Measurements from ENCODE around the gene RGPD5.
"Not testable (repeated sequence)": the region's sequence is repeated elsewhere in the genome, so short reads cannot be mapped to it uniquely, and the experiment has no call there.

Gene RGPD5

DNA sequence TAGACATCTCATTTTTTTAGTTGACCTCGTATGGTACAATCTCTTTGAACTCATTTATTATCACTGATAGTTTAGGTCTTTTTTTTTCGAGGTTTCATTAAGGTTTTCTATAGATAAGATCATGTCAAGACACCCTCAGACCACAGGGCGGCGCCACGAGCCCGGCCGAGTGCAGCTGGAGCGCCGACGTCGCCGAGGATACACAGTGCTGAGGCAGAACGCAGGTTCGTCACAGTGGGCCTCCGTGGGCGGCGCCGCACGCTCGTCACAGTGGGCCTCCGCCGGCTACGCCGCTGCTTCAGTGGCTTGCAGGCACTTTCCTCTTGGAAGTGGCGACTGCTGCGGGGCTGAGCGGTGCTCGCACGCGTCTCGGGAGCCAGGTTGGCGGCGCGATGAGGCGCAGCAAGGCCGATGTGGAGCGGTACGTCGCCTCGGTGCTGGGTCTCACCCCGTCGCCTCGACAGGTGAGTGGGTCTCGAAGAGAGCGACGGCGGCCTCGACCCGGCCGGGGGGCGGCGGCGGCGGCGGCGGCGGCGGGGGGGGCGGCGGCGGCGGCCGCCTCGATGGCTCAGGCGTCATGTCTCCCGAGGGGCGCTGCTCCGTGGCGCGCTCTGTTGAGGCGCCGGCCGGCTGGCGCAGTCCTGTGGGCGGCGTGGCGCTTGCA lies at the start of gene RGPD5:
Gene RGPD5 (plus strand): TSS at position 232 of the 664 bp plus-strand sequence. CDS start 161 bp downstream, at position 393.
- H3K4me3 ChIP-seq, H3K27ac ChIP-seq: not testable (repeated sequence)

GRCh38 chr2:109751572-109751971 lies 42.5 kb upstream of the RGPD5 start:
- H3K27ac ChIP-seq, H3K4me3 ChIP-seq: not testable (repeated sequence)

DNA sequence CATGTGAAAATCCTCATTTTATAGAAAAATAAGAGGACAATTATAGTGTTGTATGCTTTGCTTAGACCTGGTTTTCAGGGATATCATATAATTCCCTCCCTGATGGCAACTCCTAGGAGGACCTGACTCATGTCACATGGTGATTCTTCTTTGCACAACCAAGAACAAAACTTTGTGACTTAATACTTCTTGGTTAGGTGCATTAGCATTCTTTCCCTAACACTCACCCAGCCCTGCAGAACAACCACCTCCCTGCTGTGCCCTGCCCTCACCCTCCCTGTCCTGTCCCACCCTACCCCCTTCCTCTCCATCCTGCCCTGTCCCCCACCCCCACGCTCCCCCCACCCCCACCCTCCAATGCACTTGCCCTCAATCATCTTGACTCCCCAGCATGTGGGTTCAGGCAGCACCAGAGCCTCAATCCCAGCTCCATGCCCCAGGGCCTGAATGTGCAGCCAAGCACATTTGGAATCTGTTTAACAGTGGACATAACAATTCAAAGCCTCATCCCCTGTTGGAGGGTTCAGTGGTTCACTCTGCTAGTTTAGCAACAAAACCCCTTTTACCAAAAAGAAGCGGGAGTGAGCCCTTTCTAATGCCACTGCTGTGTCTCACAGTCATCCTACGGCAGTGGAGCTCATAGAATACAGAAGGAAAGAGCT lies 36.8 kb upstream of the RGPD5 start:
- not testable (repeated sequence) for H3K27ac ChIP-seq, H3K4me3 ChIP-seq

GRCh38 chr2:109760265-109761042 lies 33.7 kb upstream of the RGPD5 start:
- H3K27ac ChIP-seq, result not testable (repeated sequence)
- H3K4me3 ChIP-seq, result peak overlapping the region in 2 of 7 experiments; percentile 19 to 31

DNA sequence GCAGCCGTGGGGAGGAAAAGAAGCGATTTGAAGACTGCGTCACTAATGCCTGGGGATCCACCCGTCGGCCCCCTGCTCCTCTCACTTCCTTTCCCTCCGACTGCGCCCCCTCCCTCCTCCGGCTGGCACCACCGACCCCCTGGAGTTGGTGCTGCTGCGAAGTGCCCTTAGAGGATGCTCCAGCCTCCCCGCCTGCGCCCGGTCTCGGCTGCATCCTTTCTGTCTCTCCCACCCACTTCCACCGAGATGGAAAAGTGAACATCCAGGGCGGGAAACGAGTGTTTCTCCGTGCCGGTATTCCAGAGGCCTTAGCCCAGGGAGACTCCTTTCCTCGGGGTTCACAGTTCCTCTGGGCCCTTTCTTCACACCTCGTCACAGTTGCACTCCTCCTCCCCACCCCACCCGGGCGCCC lies 33.1 kb upstream of the RGPD5 start:
- not testable (repeated sequence) for H3K27ac ChIP-seq
- H3K4me3 ChIP-seq, result peak overlapping the region in 2 of 7 experiments; percentile 19 to 31

DNA sequence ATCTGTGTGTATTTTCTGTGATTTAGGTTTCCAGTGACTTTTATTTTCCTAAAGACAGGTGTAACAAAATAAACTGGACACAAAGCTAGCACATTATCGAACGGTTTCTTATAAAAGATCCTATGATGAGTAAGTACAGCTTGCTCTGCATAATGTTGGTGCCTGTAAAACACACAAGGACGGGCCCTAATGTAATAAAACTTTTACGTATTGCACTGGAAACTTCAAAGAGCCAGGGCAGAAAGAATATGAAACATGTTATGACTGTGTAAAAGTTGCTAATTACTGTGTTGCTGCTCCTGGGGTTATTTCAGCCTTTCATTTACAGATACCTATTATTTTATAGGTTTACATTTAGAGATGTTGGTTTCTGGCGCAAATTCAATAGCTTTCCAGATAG lies 32.1 kb upstream of the RGPD5 start:
- H3K27ac ChIP-seq, H3K4me3 ChIP-seq: not testable (repeated sequence)

DNA sequence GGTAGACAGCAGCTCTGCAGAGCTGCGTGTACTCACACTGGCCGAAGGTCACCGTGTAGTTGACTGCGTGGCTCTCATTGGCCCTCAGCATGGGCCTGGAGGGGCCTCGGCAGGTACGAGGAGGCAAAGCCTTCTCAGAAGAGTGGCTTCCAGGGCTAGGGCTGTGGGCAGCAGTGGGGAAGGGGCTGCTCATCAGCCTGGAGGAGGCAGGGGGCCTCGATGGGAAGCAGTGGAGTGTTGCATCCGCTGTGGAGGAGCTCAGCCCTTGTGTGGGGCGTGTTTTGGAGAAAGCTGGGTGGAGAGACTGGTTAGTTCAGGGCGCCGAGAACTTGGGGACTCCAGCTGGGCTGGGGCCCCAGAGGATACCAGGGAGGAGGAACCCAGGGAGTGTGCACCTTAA lies 28.0 kb upstream of the RGPD5 start:
- not testable (repeated sequence) for H3K27ac ChIP-seq, H3K4me3 ChIP-seq

DNA sequence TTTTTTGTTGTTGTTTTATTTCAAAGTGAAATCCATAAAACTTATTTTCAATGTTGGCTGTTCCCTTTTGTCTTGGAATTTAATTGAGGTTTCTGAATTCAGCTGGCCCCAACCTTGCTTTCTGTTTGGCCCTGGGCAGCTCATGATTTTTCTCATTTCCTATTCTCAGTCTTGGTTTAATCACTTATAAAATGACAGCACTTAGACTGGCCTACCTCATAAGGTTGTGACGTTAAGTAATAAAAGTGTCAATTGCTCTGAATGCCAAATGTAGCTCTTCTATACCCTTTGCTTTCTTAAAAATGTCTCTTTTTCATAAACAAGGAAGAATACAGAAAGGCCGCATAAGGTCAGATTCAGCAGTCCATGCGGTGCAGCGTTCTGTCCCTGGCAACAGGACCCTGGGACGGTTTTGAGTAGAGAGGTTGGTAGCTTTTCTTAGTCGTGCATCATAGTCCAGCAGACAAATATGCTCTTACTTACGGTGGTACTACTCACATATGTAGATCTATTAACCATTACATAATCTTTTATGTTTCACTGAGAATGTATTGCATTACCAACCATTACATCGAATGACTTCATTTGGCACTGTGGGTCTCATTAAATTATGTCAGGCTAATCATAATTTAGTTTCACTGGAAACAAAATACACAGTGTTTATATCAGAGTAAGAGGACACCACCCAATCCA lies 27.1 kb upstream of the RGPD5 start:
- not testable (repeated sequence) for H3K4me3 ChIP-seq, H3K27ac ChIP-seq

- H3K4me3 ChIP-seq, H3K27ac ChIP-seq: not testable (repeated sequence)
These were observed 25.2 kb upstream of the RGPD5 start for GRCh38 chr2:109768934-109769333.

DNA sequence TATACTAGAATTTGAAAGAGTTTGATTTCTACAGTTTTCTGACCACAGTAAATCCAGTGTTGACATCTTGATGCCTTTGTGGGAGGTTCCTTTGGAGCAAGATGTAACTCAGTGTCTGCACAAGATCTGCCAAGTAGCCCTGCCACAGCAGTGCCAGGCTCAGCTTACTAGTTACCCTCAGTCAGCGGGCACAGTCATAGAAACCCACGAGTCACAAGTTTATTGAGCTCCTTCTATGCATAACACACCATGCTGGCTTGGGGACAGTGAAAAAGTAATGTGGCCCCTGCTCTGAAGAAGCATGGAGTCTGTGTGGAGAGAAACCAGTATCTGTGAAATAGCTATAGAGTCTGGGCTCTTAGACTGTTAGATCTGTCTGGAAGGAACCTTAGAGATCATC lies 15.0 kb upstream of the RGPD5 start:
- H3K27ac ChIP-seq, H3K4me3 ChIP-seq: not testable (repeated sequence)

DNA sequence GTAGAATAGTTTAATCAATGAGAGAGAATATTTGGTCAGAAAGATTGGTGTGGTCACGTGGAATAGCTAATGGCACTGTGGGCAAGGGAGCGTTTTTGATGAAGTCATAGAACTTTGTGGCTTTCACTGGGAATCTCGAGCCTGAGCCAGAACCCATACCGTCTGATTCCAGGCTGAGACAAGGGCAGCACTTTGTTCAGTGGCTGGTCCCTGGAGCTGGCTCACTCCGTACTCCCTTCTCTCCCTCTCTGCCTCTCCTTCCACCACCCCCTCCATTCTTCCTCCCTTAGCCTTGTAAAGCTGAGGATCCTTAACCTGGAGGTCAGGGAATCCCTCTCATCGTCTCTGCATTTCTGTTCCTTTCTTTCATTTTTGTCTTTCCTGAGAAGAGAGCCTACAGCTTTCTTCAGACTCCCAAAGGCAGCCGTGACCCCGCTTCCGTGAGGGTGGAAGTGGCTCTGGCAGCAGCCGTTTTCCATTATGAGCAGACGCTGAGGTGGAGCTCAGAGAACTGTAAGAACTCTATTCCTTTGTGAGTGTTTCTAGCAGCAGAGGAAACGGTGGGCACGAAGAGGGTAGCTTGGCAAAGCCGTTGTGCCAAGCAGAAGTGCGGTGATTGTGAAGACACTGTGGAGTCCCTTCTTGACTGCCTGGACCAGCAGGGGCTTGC lies 12.8 kb upstream of the RGPD5 start:
- not testable (repeated sequence) for H3K27ac ChIP-seq, H3K4me3 ChIP-seq

DNA sequence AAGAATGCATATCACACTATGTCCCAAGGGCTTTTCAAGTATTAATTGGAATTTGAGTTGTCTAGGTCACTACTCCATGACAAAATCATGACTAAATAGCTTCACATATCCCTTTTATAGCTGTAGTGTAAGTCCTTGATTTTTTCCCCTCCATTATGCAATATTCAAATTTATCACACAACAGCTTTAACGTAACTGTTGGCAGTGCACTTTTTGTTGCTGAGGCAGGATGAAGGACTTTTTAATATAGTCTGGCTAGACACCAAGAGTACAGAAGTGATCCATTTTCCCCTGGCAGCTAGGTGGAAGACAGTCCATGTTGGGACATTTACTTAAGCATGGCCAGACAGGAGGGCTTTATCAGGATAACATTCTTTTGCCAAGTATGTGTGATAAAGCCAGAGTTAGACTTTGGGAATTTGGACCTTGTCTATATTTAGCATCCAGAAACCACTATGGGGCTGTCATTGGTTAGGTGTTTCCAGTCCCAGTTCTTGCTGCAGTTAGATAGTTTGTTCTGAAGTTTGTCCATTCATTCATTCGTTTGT lies 11.6 kb upstream of the RGPD5 start:
- not testable (repeated sequence) for H3K4me3 ChIP-seq

DNA sequence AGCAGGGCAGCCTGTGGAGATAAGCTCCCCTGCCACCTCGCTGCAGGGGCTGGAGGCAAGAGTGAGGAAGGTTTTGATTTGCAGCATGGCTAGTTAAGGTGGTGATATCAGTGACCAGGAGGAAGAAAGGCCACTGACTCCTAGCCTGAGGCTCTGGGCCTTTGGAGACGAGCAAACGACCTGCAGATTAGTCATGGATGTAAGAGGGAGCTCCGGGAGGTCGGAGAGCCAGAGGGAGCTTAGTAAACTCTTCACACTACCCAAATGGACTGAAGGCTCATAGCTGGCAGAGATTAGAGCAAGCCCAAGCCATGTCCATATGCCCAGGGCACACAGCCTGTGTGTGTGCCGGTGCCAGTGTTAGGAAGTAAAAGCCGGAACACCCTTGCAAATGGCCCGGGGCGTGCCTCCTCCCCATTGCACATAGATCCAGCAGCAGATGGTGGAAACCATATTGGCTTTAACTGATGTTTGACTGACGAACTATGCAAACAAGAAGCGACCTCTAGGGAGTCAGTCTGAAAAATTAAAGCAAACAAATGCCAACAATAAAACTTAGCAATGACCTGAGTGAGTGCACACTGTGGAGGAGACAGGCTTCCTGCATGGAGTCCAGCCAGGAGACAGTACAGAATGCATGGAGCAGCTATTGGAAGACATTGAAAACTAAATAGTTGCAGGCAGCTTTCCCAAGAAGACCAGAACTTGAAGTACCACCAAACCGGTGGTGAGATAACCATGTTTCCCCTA lies 2.4 kb upstream of the RGPD5 start:
- not testable (repeated sequence) for H3K4me3 ChIP-seq, H3K27ac ChIP-seq

More for the DNA sequence above, 11.6 kb upstream of the RGPD5 start:
- H3K27ac ChIP-seq, result not testable (repeated sequence)

GRCh38 chr2:109792659-109793058 lies 1.4 kb upstream of the RGPD5 start:
- H3K4me3 ChIP-seq, H3K27ac ChIP-seq: not testable (repeated sequence)

- not testable (repeated sequence) for H3K4me3 ChIP-seq, H3K27ac ChIP-seq
These were observed 77.1 kb downstream of the RGPD5 start for GRCh38 chr2:109871129-109871751.

DNA sequence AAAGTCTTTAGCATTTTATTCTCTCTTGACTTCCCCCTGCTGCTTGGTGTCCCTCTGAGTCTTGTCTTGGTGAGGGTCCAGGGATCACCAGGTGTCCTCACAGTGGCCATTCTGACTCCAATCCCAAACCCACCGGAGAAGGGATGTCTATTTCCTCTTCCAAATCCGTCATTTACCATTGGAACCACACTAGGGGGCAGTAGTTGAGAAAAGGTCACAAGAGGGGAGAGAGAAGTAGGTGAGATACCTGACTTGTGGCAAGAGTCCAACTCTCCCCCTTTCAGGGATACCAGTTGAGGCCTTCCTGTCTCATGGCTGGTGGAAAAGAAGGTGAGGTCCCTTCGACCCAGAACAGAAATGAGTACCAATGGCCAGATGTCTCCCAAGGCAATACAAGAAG lies 82.5 kb downstream of the RGPD5 start:
- H3K4me3 ChIP-seq, H3K27ac ChIP-seq: not testable (repeated sequence)

DNA sequence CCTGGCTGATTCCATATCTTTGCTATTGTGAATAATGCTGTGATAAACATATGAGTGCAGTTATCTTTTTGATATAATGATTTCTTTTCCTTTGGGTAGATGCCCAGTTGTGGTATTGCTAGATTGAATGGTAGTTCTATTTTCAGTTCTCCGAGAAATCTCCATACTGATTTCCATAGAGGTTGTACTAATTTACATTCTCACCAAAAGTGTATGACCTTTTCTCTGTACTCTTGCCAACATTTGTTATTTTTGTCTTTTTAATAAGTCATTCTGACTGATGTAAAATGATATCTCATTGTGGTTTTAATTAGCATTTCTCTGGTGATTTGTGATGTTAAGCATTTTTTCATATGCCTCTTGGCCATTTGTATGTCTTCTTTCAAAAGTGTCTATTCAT lies 88.0 kb downstream of the RGPD5 start:
- not testable (repeated sequence) for H3K4me3 ChIP-seq, H3K27ac ChIP-seq

DNA sequence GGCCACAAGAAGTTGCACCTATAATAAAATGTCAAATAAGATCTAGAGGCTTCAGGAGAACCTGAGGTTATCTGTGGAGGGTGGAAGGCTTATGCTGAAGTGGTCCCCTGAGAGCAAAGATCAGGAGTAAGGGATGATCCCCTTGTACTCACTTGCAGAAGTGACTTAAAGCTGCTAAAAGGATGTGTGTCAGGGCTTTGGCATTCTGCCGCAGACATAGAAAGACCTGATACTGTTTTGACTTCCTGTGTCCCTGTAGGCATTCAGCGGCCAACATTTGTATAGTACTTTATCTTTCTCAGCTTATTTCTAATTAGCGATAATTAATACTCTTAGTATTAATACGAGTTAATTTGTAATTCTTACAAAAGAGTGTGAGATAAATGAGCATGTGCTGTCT lies 94.3 kb downstream of the RGPD5 start:
- not testable (repeated sequence) for H3K4me3 ChIP-seq, H3K27ac ChIP-seq

All from skin epidermis (tissue), 12 donors.